ENCODE results near the gene DDX55.

Gene DDX55

GRCh38 chr12:123614531-123614930, 12.6 kb downstream of the DDX55 start:
- no peak for DNase-seq

GRCh38 chr12:123617144-123617543, 15.2 kb downstream of the DDX55 start:
- DNase-seq, result no peak

GRCh38 chr12:123617580-123617979, 15.7 kb downstream of the DDX55 start:
- no peak for DNase-seq

GRCh38 chr12:123621101-123621500, 19.2 kb downstream of the DDX55 start:
- no peak for DNase-seq

- no peak for DNase-seq
These were observed 20.0 kb downstream of the DDX55 start for GRCh38 chr12:123621619-123622530.

- DNase-seq, result peak; percentile 98
These were observed 31.7 kb downstream of the DDX55 start, which contains the start of the genes EIF2B1 and GTF2H3 for GRCh38 chr12:123633379-123634141. Gene EIF2B1, minus strand, starts transcription at chr12:123633686. Its CDS starts 129 bp downstream, at chr12:123633557. Gene GTF2H3, plus strand, starts transcription at chr12:123633829. Its CDS starts 31 bp downstream, at chr12:123633860.

- no peak for DNase-seq
These were observed 32.3 kb downstream of the DDX55 start for GRCh38 chr12:123634142-123634561.

GRCh38 chr12:123643911-123644310, 42.0 kb downstream of the DDX55 start:
- DNase-seq, result no peak

- no peak for DNase-seq
These were observed 43.5 kb downstream of the DDX55 start for GRCh38 chr12:123645380-123645779.

- no peak for DNase-seq
These were observed 44.0 kb downstream of the DDX55 start for GRCh38 chr12:123645878-123646277.

- no peak for DNase-seq
These were observed 46.5 kb downstream of the DDX55 start for GRCh38 chr12:123648401-123648800.

GRCh38 chr12:123654129-123654701, 52.3 kb downstream of the DDX55 start:
- no peak for DNase-seq

- no peak for DNase-seq
These were observed 53.5 kb downstream of the DDX55 start for GRCh38 chr12:123655420-123655819.

- no peak for DNase-seq
These were observed 54.5 kb downstream of the DDX55 start for GRCh38 chr12:123656392-123656791.

GRCh38 chr12:123657211-123657610, 55.3 kb downstream of the DDX55 start:
- DNase-seq, result no peak

- DNase-seq, result no peak
These were observed 58.3 kb downstream of the DDX55 start for GRCh38 chr12:123659996-123660727.

- no peak for DNase-seq
These were observed 65.9 kb downstream of the DDX55 start for GRCh38 chr12:123667771-123668170.

Measured in activated naive CD4-positive, alpha-beta T cell treated with Interleukin-2 at 50 U/mL for 16 hours (primary cell).